Measurements from ENCODE around the gene OVCH2.
"Not testable (repeated sequence)": the region's sequence is repeated elsewhere in the genome, so short reads cannot be mapped to it uniquely, and the experiment has no call there.

OVCH2 gene

GRCh38 chr11:7706377-7706776 is at the start of gene OVCH2:
OVCH2 (minus strand) TSS chr11:7706477; CDS start chr11:7706394, 83 bp downstream.
- no peak for DNase-seq

GRCh38 chr11:7749456-7749855 is 43.2 kb upstream of the OVCH2 start:
- DNase-seq: no peak

- not testable (repeated sequence) for DNase-seq
These were observed 28.5 kb upstream of the OVCH2 start for GRCh38 chr11:7734767-7735166.

- no peak for DNase-seq
These were observed 8.5 kb upstream of the OVCH2 start for GRCh38 chr11:7714786-7715185.

GRCh38 chr11:7703740-7704139 is 2.5 kb downstream of the OVCH2 start:
- DNase-seq: no peak

- DNase-seq: no peak
These were observed 9.9 kb downstream of the OVCH2 start for GRCh38 chr11:7696424-7696823.

- no peak for DNase-seq
These were observed 12.0 kb downstream of the OVCH2 start for GRCh38 chr11:7694235-7694634.

- no peak for DNase-seq
These were observed 13.9 kb downstream of the OVCH2 start for GRCh38 chr11:7692426-7692825.

- no peak for DNase-seq
These were observed 14.4 kb downstream of the OVCH2 start for GRCh38 chr11:7691759-7692350.

GRCh38 chr11:7690648-7691047 is 15.6 kb downstream of the OVCH2 start:
- peak in 1 of 56 donors; percentile 37 for DNase-seq

- DNase-seq: no peak
These were observed 17.0 kb downstream of the OVCH2 start for GRCh38 chr11:7689239-7689638.

GRCh38 chr11:7688238-7688826 is 17.9 kb downstream of the OVCH2 start:
- peak in 4 of 56 donors; percentile 18 to 48 (median 28) for DNase-seq

GRCh38 chr11:7687386-7687785 is 18.9 kb downstream of the OVCH2 start:
- DNase-seq: no peak

- no peak for DNase-seq
These were observed 19.5 kb downstream of the OVCH2 start for GRCh38 chr11:7686761-7687160.

GRCh38 chr11:7683571-7683970 is 22.7 kb downstream of the OVCH2 start:
- no peak for DNase-seq

GRCh38 chr11:7677796-7678201 is 28.5 kb downstream of the OVCH2 start:
- DNase-seq: no peak

- DNase-seq: no peak
These were observed 29.2 kb downstream of the OVCH2 start for GRCh38 chr11:7677071-7677470.

- DNase-seq: no peak
These were observed 30.6 kb downstream of the OVCH2 start for GRCh38 chr11:7675631-7676030.

- peak in 2 of 56 donors; percentile 34 to 53 for DNase-seq
These were observed 32.4 kb downstream of the OVCH2 start for GRCh38 chr11:7673724-7674434.

GRCh38 chr11:7672960-7673723 is 33.1 kb downstream of the OVCH2 start, which contains the start of gene CYB5R2:
CYB5R2 (minus strand) TSS chr11:7673500; CDS start chr11:7672825, 675 bp downstream.
- DNase-seq: peak in 34 of 56 donors; percentile 29 to 76 (median 48)

GRCh38 chr11:7672276-7672959 is 33.9 kb downstream of the OVCH2 start:
- peak in 1 of 56 donors; percentile 54 for DNase-seq
